ENCODE data around the gene LRRC43. TPM values are rescaled to one million over a fixed set of nuclear protein-coding genes. Genes with fewer than 3 reads are reported as not detected.
"Not testable (repeated sequence)": the region's sequence is repeated elsewhere in the genome, so short reads cannot be mapped to it uniquely, and the experiment has no call there.

The LRRC43 gene
- total RNA-seq, 4 donors from 2014 or later = not detected

DNA sequence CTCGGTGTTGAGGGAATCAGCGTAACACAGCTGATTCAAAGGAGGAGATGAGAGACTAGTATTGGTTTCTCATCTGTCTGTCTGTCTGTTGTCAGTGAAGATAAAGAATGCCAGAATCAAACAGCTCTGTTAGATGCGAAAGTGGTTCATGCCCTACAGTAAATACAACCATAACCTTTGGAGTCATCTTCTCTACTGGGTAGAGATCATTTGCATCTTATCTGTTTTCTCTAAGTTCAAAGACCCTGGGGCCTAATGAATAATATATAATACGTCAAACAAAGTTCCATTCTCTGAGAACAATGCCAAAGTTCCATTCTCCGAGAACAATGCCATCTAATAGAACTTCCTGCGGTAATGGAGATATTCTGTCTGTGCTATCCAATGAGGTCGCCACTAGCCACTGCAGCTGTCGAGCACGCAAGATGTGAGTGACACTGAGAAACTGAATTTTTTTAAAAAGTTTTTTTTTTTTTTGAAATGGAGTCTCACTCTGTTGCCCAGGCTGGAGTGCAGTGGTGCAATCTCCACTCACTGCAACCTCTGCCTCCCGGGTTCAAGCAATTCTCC is 15.5 kb upstream of the LRRC43 start:
- peak overlapping the region in 1 of 4 donors; percentile 33 for H3K27ac ChIP-seq
- no peak for TF ChIP-seq POLR2A (IDR thresholded peaks at IDR 0.05)
- TF ChIP-seq, protein P1, sequence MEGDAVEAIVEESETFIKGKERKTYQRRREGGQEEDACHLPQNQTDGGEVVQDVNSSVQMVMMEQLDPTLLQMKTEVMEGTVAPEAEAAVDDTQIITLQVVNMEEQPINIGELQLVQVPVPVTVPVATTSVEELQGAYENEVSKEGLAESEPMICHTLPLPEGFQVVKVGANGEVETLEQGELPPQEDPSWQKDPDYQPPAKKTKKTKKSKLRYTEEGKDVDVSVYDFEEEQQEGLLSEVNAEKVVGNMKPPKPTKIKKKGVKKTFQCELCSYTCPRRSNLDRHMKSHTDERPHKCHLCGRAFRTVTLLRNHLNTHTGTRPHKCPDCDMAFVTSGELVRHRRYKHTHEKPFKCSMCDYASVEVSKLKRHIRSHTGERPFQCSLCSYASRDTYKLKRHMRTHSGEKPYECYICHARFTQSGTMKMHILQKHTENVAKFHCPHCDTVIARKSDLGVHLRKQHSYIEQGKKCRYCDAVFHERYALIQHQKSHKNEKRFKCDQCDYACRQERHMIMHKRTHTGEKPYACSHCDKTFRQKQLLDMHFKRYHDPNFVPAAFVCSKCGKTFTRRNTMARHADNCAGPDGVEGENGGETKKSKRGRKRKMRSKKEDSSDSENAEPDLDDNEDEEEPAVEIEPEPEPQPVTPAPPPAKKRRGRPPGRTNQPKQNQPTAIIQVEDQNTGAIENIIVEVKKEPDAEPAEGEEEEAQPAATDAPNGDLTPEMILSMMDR (IDR thresholded peaks at IDR 0.05) = no peak
- H3K27me3 ChIP-seq = no peaks in the 10 kb centered on the region
- H3K4me1 ChIP-seq = peaks cover 0 to 18% (median 0%) of the 10 kb centered on the region in 4 donors
- DNase-seq = no peak
- H3K9me3 ChIP-seq = no peaks in the 10 kb centered on the region
- no peak overlapping the region for H3K4me3 ChIP-seq
- H3K36me3 ChIP-seq = no peaks in the 10 kb centered on the region

- Histone ChIP-seq H3K9me3 (no peaks in the 10 kb centered on the region), H3K27ac (no peak overlapping the region), H3K4me1 (peaks cover 0 to 18% (median 0%) of the 10 kb centered on the region in 4 donors), H3K27me3 (no peaks in the 10 kb centered on the region), H3K4me3 (no peak overlapping the region), H3K36me3 (no peaks in the 10 kb centered on the region)
- TF ChIP-seq POLR2A (IDR thresholded peaks at IDR 0.05) = no peak
- TF ChIP-seq, protein P1 (IDR thresholded peaks at IDR 0.05) = no peak
- no peak for DNase-seq
Measured at GRCh38 chr12:122168492-122168891, 14.4 kb upstream of the LRRC43 start.

DNA sequence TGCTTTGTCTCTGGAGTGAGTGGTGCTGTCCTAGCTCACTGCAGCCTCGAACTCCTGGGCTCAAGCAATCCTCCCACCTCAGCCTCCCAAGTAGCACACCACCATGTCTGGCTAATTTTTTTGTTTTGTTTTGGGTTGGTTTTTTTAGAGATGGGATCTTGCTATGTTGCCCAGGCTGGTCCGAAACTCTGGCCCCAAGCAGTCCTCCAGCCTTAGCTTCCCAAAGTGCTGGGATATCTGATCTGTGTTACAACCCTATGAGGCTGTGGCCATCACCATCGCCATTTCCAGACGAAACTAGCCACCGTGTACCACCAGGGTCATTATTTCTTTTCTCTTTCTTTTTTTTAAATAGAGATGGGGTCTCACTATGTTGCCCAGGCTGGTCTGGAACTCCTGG is 11.5 kb upstream of the LRRC43 start:
- H3K36me3 ChIP-seq = no peaks in the 10 kb centered on the region
- no peak for DNase-seq
- no peak overlapping the region for H3K27ac ChIP-seq
- H3K9me3 ChIP-seq = no peaks in the 10 kb centered on the region
- H3K27me3 ChIP-seq = no peaks in the 10 kb centered on the region
- TF ChIP-seq, protein P1 (IDR thresholded peaks at IDR 0.05) = no peak
- TF ChIP-seq POLR2A (IDR thresholded peaks at IDR 0.05) = no peak
- H3K4me1 ChIP-seq = peaks cover 0 to 16% (median 0%) of the 10 kb centered on the region in 4 donors
- H3K4me3 ChIP-seq = no peak overlapping the region

GRCh38 chr12:122172262-122172939 is 10.5 kb upstream of the LRRC43 start:
- peaks cover 0 to 6% (median 0%) of the 10 kb centered on the region in 4 donors for H3K4me1 ChIP-seq
- H3K27me3 ChIP-seq = no peaks in the 10 kb centered on the region
- no peak overlapping the region for H3K4me3 ChIP-seq
- no peak for TF ChIP-seq POLR2A (IDR thresholded peaks at IDR 0.05)
- TF ChIP-seq, protein P1 (IDR thresholded peaks at IDR 0.05) = no peak
- no peaks in the 10 kb centered on the region for H3K36me3 ChIP-seq
- DNase-seq = no peak
- no peak overlapping the region for H3K27ac ChIP-seq
- H3K9me3 ChIP-seq = no peaks in the 10 kb centered on the region

- H3K9me3 ChIP-seq = no peaks in the 10 kb centered on the region
- no peaks in the 10 kb centered on the region for H3K4me1 ChIP-seq
- H3K4me3 ChIP-seq = no peak within 1 kb of the TSS
- DNase-seq = no peak
- no peaks in the 10 kb centered on the region for H3K36me3 ChIP-seq
- TF ChIP-seq POLR2A (IDR thresholded peaks at IDR 0.05) = no peak
- TF ChIP-seq, protein P1 (IDR thresholded peaks at IDR 0.05) = no peak
- H3K27me3 ChIP-seq = no peaks in the 10 kb centered on the region
- no peak within 1 kb of the TSS for H3K27ac ChIP-seq
Measured at GRCh38 chr12:122174155-122174845, 8.6 kb upstream of the LRRC43 start, which contains the start of gene IL31. Gene IL31 (minus strand): TSS chr12:122174221. CDS start chr12:122174172, 49 bp downstream.

- not testable (repeated sequence) for H3K4me3 ChIP-seq
Measured at GRCh38 chr12:122176473-122176872, 6.5 kb upstream of the LRRC43 start.

More at GRCh38 chr12:122176473-122176872, 6.5 kb upstream of the LRRC43 start:
- H3K4me1 ChIP-seq, H3K27me3 ChIP-seq, H3K36me3 ChIP-seq, H3K9me3 ChIP-seq, H3K27ac ChIP-seq, DNase-seq: not testable (repeated sequence)
